ENCODE data around the gene NFIA. TPM values are rescaled to one million over a fixed set of nuclear protein-coding genes. Genes with fewer than 3 reads are reported as not detected.

NFIA gene
- total and polyA plus RNA-seq, 9 of the 15 experiments (the other 6 are each of a cell fraction or from before 2014, with no cell fraction given), result 5.3 to 24.9 (median 9.8) TPM

- no peak overlapping the region for H3K4me2 ChIP-seq (ENCODE audit: insufficient read depth, low read length)
- H4K20me1 ChIP-seq (replicated peaks; ENCODE audit: control insufficient read depth, insufficient read depth, low read length), result no peaks in the 10 kb centered on the region
- in situ Hi-C loops (cut with MboI) (no loop called here), intact Hi-C loops (cut with micrococcal nuclease) (loop anchor here (5.0 kb wide), 1 partner anchor 91 kb away; no protein-coding TSS in a partner anchor)
- H3K36me3 ChIP-seq (ENCODE audit: control insufficient read depth, insufficient read depth, low read length), result peaks cover 22% of the 10 kb centered on the region; the same call in 2 of the 3 replicates
- POLR2A ChIA-PET, result interaction anchor here (0.9 to 2.2 kb wide), 3 partner anchors 9 to 164 kb away, joined by 3 to 10 read pairs (median 3); no protein-coding TSS in a partner anchor
- no peaks in the 10 kb centered on the region for H3K27me3 ChIP-seq (ENCODE audit: control insufficient read depth in 2 of 2, insufficient read depth in 2 of 2, low read length in 2 of 2)
- DNase-seq (ENCODE audit: extremely low read depth in 1 of 4, low spot score in 3 of 4) (no peak), FAIRE-seq (no peak), ATAC-seq (no peak)
- 90% methylated on average over 11 of the region's 11 CpGs for WGBS (ENCODE audit: insufficient coverage, low coverage, missing lambda C conversion rate)
- H2AFZ ChIP-seq (ENCODE audit: low read depth, low read length), result no peak overlapping the region
- peaks cover 8 to 33% of the 10 kb centered on the region in 2 experiments for H3K4me1 ChIP-seq (replicated peaks in 1 of 2; ENCODE audit: control insufficient read depth in 2 of 2, insufficient read depth in 2 of 2, low read length in 2 of 2)
- H3K9me3 ChIP-seq (replicated peaks; ENCODE audit: control insufficient read depth, insufficient read depth, low read depth, low read length), result no peaks in the 10 kb centered on the region
- no peak overlapping the region for H3K4me3 ChIP-seq
- peaks cover 83% of the 10 kb centered on the region for H3K79me2 ChIP-seq (ENCODE audit: control insufficient read depth, insufficient read depth, low read length)
- CTCF ChIA-PET (ENCODE audit: low intra/inter-chr PET ratio), result no interaction called here
- H3K9ac ChIP-seq (ENCODE audit: insufficient read depth in 1 of 2, low read depth in 2 of 2, low read length in 2 of 2), result 0 out of 4 replicates have a peak overlapping the region, but pooled peaks of 1 of the 2 experiments have one; percentile 6
- H3K27ac ChIP-seq (ENCODE audit: extremely low read depth, low read depth, low read length), result no peak overlapping the region
- H3K9me1 ChIP-seq (ENCODE audit: control insufficient read depth, insufficient read depth, low read length), result no peaks in the 10 kb centered on the region
- no TSS peak for BruUV-seq (replicated peaks)
- TF ChIP-seq ZNF75A (CRISPR knock-in tag; IDR thresholded peaks at IDR 0.05) (no peak), WHSC1 (IDR thresholded peaks at IDR 0.05; ENCODE audit: low read length) (peak; percentile 81), SMAD4 (CRISPR knock-in tag; conservative IDR thresholded peaks at IDR 0.05) (0 out of 2 replicates have a peak, but pooled peaks have one; percentile 16)
These were observed 60.6 kb downstream of the NFIA start for GRCh38 chr1:61142726-61143500.
